Osteoblast (primary cell): ENCODE measurements around the gene CDH11. TPM values are rescaled to one million over a fixed set of nuclear protein-coding genes. Genes with fewer than 3 reads are reported as not detected.

Experiments
- DNase-seq: peaks from one replicate; pipeline ENCODE4 v3.0.0; 2011; ENCODE audit warnings: low spot score, mixed read lengths; ENCODE audit not compliant: insufficient read length; ENCODE audit errors: missing footprints
- H2AFZ ChIP-seq: 2 replicates; pipeline ENCODE4 v1.6.0; 2011; ENCODE audit warnings: mild to moderate bottlenecking, low read length
- H3K27ac ChIP-seq: 2 replicates; pipeline ENCODE4 v1.5.1; 2011; ENCODE audit warnings: mild to moderate bottlenecking, low read depth, low read length, moderate library complexity
- H3K27me3 ChIP-seq: 2 replicates; pipeline ENCODE4 v1.6.0; 2012; ENCODE audit warnings: mild to moderate bottlenecking, control low read depth, inconsistent platforms, low read length, moderate library complexity; ENCODE audit not compliant: insufficient read depth
- H3K36me3 ChIP-seq: 2 replicates; pipeline ENCODE4 v1.5.1; 2011; ENCODE audit warnings: mild to moderate bottlenecking, low read length, control low read depth, moderate library complexity; ENCODE audit not compliant: insufficient read depth
- H3K4me1 ChIP-seq: 2 replicates; pipeline ENCODE4 v1.5.1; 2011; ENCODE audit warnings: mild to moderate bottlenecking, low read length, control low read depth, moderate library complexity; ENCODE audit not compliant: insufficient read depth
- H3K4me2 ChIP-seq: 2 replicates; pipeline ENCODE4 v1.6.0; 2011; ENCODE audit warnings: mild to moderate bottlenecking, low read length; ENCODE audit not compliant: insufficient read depth
- H3K4me3 ChIP-seq: fragments of 200-600 bp; sonication (generic); 3 replicates; pipeline ENCODE4 v1.5.1; 2012; ENCODE audit warnings: mild to moderate bottlenecking, low read length, inconsistent platforms; ENCODE audit not compliant: insufficient read depth
- H3K79me2 ChIP-seq: 2 replicates; pipeline ENCODE4 v1.6.0; 2012; ENCODE audit warnings: mild to moderate bottlenecking, low read length, control low read depth, inconsistent platforms; ENCODE audit not compliant: insufficient read depth
- H3K9me3 ChIP-seq: 2 replicates; pipeline ENCODE4 v1.5.1; 2011; ENCODE audit warnings: low read depth, low read length, control low read depth
- H4K20me1 ChIP-seq: 2 replicates; pipeline ENCODE4 v1.6.0; 2012; ENCODE audit warnings: mild to moderate bottlenecking, low read length, control low read depth; ENCODE audit not compliant: insufficient read depth
- total RNA-seq: library from RNA; depleted of rRNA; stranded (reverse); fragments of >200 nt; gene quantifications from 2 replicates; pipeline ENCODE4 v1.2.3, GENCODE V29; 2012
- TF ChIP-seq, protein P1 (sequence below): IDR thresholded peaks from 2 replicates; pipeline ENCODE4 v1.5.1; 2011; ENCODE audit warnings: mild to moderate bottlenecking, low read depth, low read length, moderate library complexity; ENCODE audit errors: extremely low read depth

The CDH11 gene
- total RNA-seq, 1 donor = 1,116 TPM

GRCh38 chr16:65075877-65076276 is 46.0 kb downstream of the CDH11 start:
- Histone ChIP-seq H2AFZ (no peak overlapping the region), H3K4me2 (no peak overlapping the region), H3K4me3 (no peak overlapping the region), H3K9me3 (no peaks in the 10 kb centered on the region), H3K27ac (no peak overlapping the region), H3K36me3 (peaks cover 49% of the 10 kb centered on the region), H4K20me1 (peaks cover 81% of the 10 kb centered on the region), H3K4me1 (peaks cover 19% of the 10 kb centered on the region), H3K79me2 (peaks cover 96% of the 10 kb centered on the region), H3K27me3 (no peaks in the 10 kb centered on the region)
- DNase-seq = no peak
- TF ChIP-seq, protein P1, sequence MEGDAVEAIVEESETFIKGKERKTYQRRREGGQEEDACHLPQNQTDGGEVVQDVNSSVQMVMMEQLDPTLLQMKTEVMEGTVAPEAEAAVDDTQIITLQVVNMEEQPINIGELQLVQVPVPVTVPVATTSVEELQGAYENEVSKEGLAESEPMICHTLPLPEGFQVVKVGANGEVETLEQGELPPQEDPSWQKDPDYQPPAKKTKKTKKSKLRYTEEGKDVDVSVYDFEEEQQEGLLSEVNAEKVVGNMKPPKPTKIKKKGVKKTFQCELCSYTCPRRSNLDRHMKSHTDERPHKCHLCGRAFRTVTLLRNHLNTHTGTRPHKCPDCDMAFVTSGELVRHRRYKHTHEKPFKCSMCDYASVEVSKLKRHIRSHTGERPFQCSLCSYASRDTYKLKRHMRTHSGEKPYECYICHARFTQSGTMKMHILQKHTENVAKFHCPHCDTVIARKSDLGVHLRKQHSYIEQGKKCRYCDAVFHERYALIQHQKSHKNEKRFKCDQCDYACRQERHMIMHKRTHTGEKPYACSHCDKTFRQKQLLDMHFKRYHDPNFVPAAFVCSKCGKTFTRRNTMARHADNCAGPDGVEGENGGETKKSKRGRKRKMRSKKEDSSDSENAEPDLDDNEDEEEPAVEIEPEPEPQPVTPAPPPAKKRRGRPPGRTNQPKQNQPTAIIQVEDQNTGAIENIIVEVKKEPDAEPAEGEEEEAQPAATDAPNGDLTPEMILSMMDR = no peak

DNA sequence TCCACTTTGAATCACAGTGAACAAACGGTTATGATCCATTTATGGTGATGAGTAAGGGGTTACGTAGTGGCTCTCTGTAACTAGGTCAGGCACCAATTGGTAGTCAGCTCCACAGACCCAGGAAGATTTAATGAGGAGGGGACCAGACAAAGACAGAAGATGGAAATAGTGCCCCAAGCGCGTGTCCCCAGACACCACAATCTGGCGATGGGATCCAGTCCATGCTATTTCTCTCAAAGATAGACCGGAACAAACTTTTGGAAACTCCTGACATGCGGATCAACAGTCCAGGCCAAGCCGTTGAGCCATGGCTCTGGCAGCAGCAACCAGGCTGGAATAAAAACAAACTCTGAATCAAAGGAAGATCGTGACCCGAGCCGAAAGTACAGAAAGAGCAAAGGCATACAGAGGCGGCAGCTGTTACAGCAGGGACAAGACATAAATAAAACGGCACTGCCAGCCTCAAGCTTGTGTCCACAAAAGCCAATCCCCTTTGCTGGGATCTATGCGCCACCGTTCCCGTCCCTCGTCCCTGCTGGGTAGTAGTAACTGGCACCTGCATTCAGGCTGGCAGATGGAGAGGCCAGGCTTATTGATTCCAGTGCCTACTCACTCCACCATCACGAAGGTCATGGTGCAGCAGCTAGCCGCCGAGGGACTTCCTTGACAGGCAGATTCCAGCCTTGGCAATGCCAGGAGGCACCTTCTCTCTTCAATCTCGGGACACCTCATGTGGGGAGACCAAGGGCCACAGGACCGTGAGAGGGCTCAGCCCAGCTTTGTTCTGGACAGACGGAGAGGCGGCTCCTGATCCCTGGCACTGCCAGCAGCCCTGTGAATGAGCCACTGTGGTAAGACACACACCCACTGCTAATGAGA is 50.2 kb downstream of the CDH11 start:
- H3K79me2 ChIP-seq = peaks cover 93% of the 10 kb centered on the region
- H4K20me1 ChIP-seq = peaks cover 58% of the 10 kb centered on the region

GRCh38 chr16:65070831-65071432 is 50.9 kb downstream of the CDH11 start:
- Histone ChIP-seq H3K4me2 (peak overlapping the region; percentile 78), H2AFZ (no peak overlapping the region), H3K36me3 (peaks cover 42% of the 10 kb centered on the region), H3K4me3 (peak overlapping the region; percentile 49), H3K9me3 (no peaks in the 10 kb centered on the region), H4K20me1 (peaks cover 62% of the 10 kb centered on the region), H3K79me2 (peaks cover 94% of the 10 kb centered on the region), H3K4me1 (peaks cover 49% of the 10 kb centered on the region), H3K27me3 (no peaks in the 10 kb centered on the region), H3K27ac (peak overlapping the region; percentile 99)
- TF ChIP-seq, protein P1 = no peak
- DNase-seq = peak; percentile 82

More for the DNA sequence above, 50.2 kb downstream of the CDH11 start:
- Histone ChIP-seq H3K27me3 (no peaks in the 10 kb centered on the region), H3K4me3 (peak overlapping the region; percentile 49), H3K27ac (peak overlapping the region; percentile 99), H3K9me3 (no peaks in the 10 kb centered on the region), H3K4me2 (peak overlapping the region; percentile 78), H3K4me1 (peaks cover 49% of the 10 kb centered on the region), H2AFZ (no peak overlapping the region), H3K36me3 (peaks cover 39% of the 10 kb centered on the region)
- TF ChIP-seq, protein P1 = no peak
- DNase-seq = no peak

DNA sequence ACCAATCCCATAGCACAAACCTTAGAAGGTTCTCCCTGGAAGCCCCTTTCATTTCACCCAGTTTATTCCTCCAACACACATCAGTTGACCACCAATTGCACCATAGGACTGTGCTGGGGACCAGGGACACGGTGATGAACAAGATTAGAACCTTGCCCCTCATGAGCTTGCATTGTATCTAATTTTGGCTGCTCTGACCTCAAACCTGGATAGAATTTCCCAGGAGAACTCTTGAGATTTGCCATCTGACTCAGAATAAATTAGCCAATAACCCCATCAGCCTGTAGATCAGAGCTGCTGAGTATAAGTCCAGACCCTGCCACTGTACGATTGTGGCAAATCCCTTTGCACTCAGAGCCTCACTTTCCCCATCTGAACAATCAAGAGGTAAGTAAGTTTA is 52.1 kb downstream of the CDH11 start:
- Histone ChIP-seq H3K4me2 (peak overlapping the region; percentile 78), H3K27me3 (no peaks in the 10 kb centered on the region), H3K4me1 (peaks cover 49% of the 10 kb centered on the region), H3K9me3 (no peaks in the 10 kb centered on the region), H3K79me2 (peaks cover 94% of the 10 kb centered on the region), H4K20me1 (peaks cover 60% of the 10 kb centered on the region), H3K36me3 (peaks cover 44% of the 10 kb centered on the region), H3K4me3 (no peak overlapping the region), H2AFZ (no peak overlapping the region), H3K27ac (peak overlapping the region; percentile 99)
- DNase-seq = no peak
- TF ChIP-seq, protein P1 = no peak
